NCI-H345 treated with DMSO at 0.1 percent for 48 hours (cell line): ENCODE measurements around the gene CTRB2.
"Not testable (repeated sequence)": the region's sequence is repeated elsewhere in the genome, so short reads cannot be mapped to it uniquely, and the experiment has no call there.

ENCODE experiments used
- DNase-seq: peaks from one replicate; lab custom pipeline; 2025; ENCODE audit not compliant: unreplicated experiment; lab: John Stamatoyannopoulos, UW

CTRB2 gene

GRCh38 chr16:75205961-75206748 lies 806 bp downstream of the CTRB2 start:
- DNase-seq = not testable (repeated sequence)

DNA sequence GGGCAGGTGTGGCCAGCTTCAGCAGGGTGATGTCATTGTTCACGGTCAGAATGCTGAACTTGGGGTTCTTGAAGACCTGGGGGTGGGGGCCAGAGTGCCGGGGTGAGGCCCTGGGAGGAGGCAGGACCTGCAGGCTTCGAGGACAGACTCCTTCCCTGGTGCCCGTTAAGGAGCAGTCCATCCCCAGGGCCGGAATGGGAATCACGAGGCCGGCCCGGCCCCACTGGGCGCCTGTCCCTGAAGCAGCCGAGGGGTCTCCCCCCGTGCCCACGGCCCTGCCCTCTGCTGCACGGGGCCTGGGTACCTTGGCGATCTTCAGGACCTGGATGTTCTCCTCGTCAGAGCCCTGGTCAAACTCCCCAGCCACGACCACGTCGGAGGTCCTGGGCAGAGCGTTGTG lies 1.5 kb downstream of the CTRB2 start:
- not testable (repeated sequence) for DNase-seq

GRCh38 chr16:75204905-75205304 lies 2.1 kb downstream of the CTRB2 start:
- not testable (repeated sequence) for DNase-seq

DNA sequence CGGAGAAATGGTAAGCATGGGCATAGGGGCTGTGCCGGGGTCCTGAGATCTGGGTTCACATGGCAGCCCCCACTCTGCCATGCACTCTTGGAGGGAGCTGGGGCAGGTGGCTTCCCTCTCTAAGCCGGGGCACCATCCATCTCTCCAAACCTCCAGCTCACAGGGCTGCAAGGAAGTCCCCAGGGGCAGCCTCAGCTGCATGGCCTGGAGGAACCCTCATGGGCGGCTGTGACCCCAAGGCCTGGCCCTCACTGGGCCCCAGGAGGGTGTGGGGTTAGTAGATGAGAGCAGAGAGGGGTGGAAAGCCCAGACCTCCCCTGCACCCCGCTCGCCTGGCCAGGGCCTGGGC lies 2.6 kb downstream of the CTRB2 start:
- no peak for DNase-seq

DNA sequence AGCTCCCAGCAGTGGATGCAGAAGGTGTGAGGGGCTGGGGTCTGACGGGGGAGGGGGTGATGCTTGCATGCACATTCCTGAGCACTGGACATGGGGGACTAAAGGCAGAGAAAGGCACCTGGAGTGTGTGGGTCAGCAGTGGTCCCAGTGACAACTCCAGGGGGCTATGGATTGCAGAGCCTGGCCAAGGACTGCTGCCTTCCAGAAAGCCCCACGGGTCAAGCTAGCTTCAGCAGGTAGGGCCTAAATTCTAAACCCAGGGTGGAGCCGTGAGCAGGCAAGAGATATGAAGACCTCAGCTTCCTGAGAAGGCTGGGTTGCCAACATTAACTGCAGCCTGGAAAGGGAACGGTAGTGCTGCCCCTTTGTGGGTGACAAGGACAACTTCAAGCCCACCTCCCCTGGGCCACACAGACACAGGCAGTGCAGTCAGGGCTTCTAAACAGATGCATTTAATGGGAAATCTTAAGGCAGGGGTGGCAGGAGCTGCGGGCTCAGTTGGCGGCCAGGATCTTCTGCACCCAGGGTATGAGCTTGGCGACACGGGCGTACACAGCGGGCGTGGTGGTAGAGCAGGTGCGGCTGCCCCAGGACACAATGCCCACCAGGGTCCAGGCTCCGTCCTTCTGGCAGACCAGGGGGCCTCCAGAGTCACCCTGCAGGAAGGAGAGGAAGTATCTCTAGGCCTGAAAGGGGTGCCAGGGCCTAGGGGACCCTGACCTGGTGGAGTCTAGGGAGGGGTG lies 3.1 kb downstream of the CTRB2 start:
- no peak for DNase-seq

- no peak for DNase-seq
These were observed 3.9 kb downstream of the CTRB2 start for GRCh38 chr16:75203096-75203495.

DNA sequence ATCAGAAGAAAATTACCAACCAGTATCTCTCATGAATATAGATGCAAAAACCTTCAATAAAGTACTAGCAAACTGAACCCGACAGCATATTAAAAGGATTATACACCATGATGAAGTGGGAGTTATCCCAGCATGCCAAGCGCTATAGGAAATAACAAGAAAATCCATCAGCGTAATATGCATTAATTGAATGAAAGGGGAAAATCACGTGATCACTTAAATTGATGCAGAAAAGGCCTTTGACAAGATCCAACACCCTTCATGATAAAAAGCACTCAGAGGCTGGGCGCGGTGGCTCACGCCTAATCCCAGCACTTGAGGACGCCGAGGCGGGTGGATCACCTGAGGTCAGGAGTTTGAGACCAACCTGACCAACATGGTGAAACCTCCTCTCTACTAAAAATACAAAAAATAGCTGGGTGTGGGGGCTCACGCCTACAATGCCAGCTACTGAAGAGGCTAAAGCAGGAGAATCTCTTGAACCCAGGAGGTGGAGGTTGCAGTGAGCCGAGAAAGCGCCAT lies 4.8 kb downstream of the CTRB2 start:
- no peak for DNase-seq

- DNase-seq = no peak
These were observed 8.8 kb downstream of the CTRB2 start for GRCh38 chr16:75198135-75198600.

DNA sequence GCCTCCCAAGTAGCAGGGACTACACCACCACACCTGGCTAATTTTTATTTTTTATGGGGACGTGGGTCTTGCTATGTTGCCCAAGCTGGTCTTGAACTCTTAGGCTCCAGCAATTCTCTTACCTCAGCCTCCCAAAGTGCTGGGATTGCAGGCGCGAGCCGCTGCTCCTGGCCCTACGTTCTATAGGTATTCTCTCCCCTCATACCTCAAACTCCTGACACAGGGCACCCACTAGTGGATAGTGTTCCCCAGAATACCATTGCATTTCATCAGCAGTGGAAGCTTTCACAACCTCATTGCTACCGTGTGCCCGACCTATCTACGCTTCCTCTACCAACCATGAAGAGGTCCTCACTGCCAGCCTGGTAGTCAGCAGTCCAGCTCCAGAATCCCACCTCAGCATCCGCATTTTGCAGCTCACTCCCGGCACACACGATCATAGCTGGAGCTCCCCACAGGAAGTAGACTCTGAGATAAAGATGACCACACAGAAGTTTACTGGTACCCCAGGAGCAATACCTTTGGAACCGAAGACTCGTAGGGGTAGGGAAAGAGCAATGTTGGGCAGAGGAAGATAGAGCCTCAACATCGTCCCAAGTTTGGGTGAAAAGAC lies 9.3 kb downstream of the CTRB2 start:
- DNase-seq = no peak

- no peak for DNase-seq
These were observed 10.1 kb downstream of the CTRB2 start for GRCh38 chr16:75196836-75197235.

- DNase-seq = no peak
These were observed 10.9 kb downstream of the CTRB2 start for GRCh38 chr16:75195811-75196790.

GRCh38 chr16:75193730-75194444 lies 13.1 kb downstream of the CTRB2 start:
- no peak for DNase-seq

GRCh38 chr16:75193265-75193650 lies 13.7 kb downstream of the CTRB2 start:
- DNase-seq = no peak

DNA sequence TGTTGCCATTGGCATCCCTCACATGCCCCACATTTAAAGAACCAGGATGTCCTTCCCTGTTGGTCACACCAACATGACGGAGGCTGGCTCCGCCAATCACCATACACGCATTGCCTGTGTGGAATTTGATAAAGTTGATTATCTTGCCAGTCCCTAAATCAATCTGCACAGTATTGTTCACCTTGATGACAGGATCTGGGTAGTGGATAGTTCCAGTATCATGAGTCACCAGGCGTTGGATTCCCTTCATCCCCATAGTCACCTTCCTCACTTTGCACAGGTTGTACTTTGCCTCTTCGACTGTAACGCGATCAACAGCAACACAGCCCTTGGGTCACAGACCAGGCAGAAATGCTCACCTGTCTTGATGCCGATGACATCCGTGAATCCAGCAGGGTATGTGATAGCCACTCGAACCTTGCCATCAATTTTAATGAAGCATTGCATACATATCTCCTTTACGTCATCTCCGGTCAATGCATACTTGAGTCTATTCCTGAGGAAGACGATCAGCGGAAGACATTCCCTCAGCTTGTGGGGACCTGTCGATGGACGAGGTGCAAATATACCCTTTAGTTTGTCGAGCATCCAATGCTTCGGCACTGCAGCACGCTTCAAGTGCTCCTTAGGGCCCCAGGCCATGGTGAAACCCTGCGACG lies 14.2 kb downstream of the CTRB2 start:
- no peak for DNase-seq

DNA sequence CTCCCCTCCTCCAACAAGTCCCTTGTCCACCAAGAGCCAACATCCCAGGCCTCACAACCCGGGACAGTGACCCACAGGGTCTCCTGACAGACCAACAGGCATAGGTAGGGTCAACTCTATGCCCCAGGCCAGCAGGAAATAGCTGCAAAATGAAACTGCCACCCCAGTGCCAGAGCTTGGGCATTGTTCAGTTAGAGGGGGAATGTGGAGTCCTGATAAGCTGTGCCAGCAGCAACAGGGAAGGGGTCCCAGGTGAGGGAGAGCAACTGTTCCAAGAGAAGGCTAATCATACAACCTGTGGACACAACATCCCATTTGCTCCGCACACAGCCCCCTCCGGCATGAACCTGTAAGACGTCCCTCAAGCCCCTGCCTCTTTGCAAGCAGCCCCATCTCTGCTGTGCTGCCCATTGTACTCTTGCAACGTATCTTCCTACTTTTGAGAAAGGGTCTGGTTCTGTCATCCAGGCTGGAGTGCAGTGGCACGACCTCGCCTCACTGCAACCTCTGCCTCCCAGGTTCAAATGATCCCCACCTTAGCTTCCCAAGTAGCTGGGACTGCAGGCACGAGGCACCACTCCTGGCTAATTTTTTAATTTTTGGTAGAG lies 17.2 kb downstream of the CTRB2 start:
- no peak for DNase-seq

- DNase-seq = no peak
These were observed 18.0 kb downstream of the CTRB2 start for GRCh38 chr16:75188832-75189477.

DNA sequence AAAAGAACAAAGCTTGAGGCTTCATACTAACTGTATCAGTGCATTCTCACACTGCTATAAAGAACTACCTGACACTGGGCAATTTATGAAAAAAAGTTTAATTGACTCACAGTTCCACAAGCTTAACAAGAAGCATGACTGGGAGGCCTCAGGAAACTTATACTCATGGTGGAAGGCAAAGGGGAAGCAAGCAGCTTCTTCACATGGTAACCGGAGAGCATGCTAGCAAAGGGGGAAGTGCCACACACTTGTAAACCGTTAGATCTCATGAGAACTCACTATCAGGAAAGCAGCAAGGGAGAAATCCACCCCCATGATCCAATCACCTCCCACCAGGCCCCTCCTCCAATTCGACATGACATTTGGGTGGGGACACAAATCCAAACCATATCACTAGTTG lies 25.3 kb downstream of the CTRB2 start:
- DNase-seq = no peak

GRCh38 chr16:75179208-75179607 lies 27.8 kb downstream of the CTRB2 start:
- DNase-seq = no peak

DNA sequence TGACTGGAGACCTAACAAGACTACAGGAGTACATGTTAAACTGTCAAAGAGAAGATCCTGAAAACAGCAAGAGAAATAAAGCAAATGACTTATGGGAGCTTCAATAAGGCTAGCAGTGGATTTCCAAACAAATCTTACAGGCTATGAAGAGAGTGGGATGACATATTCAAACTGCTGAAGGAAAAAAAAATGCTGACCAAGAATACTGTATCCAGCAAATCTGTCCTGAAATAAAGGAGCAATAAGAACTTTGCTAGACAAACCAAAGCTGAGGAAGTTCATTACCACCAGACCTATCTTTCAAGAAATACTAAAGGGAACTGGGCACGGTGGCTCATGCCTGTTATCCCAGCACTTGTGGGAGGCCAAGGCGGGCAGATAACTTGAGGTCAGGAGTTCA lies 30.0 kb downstream of the CTRB2 start:
- no peak for DNase-seq
